ENCODE data around the gene FOXO4. TPM values are rescaled to one million over a fixed set of nuclear protein-coding genes. Genes with fewer than 3 reads are reported as not detected.

FOXO4 gene
- total RNA-seq, 1 experiment from 2014 or later = 22.0 TPM

GRCh38 chrX:71082822-71083221 lies 12.8 kb upstream of the FOXO4 start:
- POLR2A ChIA-PET (ENCODE audit: unreplicated experiment) = no interaction called here
- no TSS peak for BruUV-seq (replicated peaks)
- no peak overlapping the region for H2AFZ ChIP-seq

GRCh38 chrX:71085900-71086299 lies 9.8 kb upstream of the FOXO4 start:
- BruUV-seq (replicated peaks) = no TSS peak
- Histone ChIP-seq H3K27me3 (ENCODE audit: insufficient read depth, low read depth) (no peaks in the 10 kb centered on the region), H4K20me1 (ENCODE audit: insufficient read depth) (no peaks in the 10 kb centered on the region), H3K9me2 (ENCODE audit: insufficient read depth) (no peaks in the 10 kb centered on the region), H3F3A (ENCODE audit: insufficient read depth, low read depth) (peaks cover 11% of the 10 kb centered on the region), H3K36me3 (ENCODE audit: low read depth) (no peaks in the 10 kb centered on the region), H3K4me1 (replicated peaks; ENCODE audit: insufficient read depth) (peaks cover 16% of the 10 kb centered on the region), H3K9me3 (ENCODE audit: insufficient read depth, low read depth) (no peaks in the 10 kb centered on the region), H3K4me2 (no peak overlapping the region), H3K4me3 (no peak overlapping the region), H2AFZ (no peak overlapping the region), H3K27ac (no peak overlapping the region), H3K79me2 (ENCODE audit: low read depth) (no peaks in the 10 kb centered on the region)
- CTCF ChIA-PET = no interaction called here
- POLR2A ChIA-PET (ENCODE audit: unreplicated experiment) = no interaction called here
- no peak for DNase-seq
- intact Hi-C loops (cut with micrococcal nuclease; ENCODE audit: unreplicated experiment) = no loop called here
- TF ChIP-seq CTCF (conservative IDR thresholded peaks at IDR 0.05) = no peak
- no peak for TF ChIP-seq EZH2 (IDR thresholded peaks at IDR 0.05; ENCODE audit: low read depth)

More at GRCh38 chrX:71082822-71083221, 12.8 kb upstream of the FOXO4 start:
- CTCF ChIA-PET = no interaction called here
- Histone ChIP-seq H4K20me1 (ENCODE audit: insufficient read depth) (no peaks in the 10 kb centered on the region), H3K79me2 (ENCODE audit: low read depth) (no peaks in the 10 kb centered on the region), H3K4me1 (replicated peaks; ENCODE audit: insufficient read depth) (peaks cover 16% of the 10 kb centered on the region), H3K9me2 (ENCODE audit: insufficient read depth) (no peaks in the 10 kb centered on the region), H3K27ac (no peak overlapping the region), H3F3A (ENCODE audit: insufficient read depth, low read depth) (peaks cover 11% of the 10 kb centered on the region), H3K9me3 (ENCODE audit: insufficient read depth, low read depth) (no peaks in the 10 kb centered on the region), H3K27me3 (ENCODE audit: insufficient read depth, low read depth) (no peaks in the 10 kb centered on the region), H3K4me2 (no peak overlapping the region), H3K36me3 (ENCODE audit: low read depth) (no peaks in the 10 kb centered on the region), H3K4me3 (no peak overlapping the region)
- TF ChIP-seq EZH2 (IDR thresholded peaks at IDR 0.05; ENCODE audit: low read depth) (no peak), CTCF (conservative IDR thresholded peaks at IDR 0.05) (no peak)
- no peak for DNase-seq
- intact Hi-C loops (cut with micrococcal nuclease; ENCODE audit: unreplicated experiment) = no loop called here

- H4K20me1 ChIP-seq (ENCODE audit: insufficient read depth) = no peaks in the 10 kb centered on the region
- ChIA-PET POLR2A (ENCODE audit: unreplicated experiment) (no interaction called here), CTCF (interaction anchor here (0.6 kb wide), 1 partner anchor 91 kb away, joined by 6 read pairs; no protein-coding TSS in a partner anchor)
- H3K4me2 ChIP-seq = no peak overlapping the region
- H2AFZ ChIP-seq = no peak overlapping the region
- intact Hi-C loops (cut with micrococcal nuclease; ENCODE audit: unreplicated experiment) = no loop called here
- H3K27ac ChIP-seq = no peak overlapping the region
- H3K79me2 ChIP-seq (ENCODE audit: low read depth) = no peaks in the 10 kb centered on the region
- no peak for DNase-seq
- no peaks in the 10 kb centered on the region for H3K27me3 ChIP-seq (ENCODE audit: insufficient read depth, low read depth)
- H3K36me3 ChIP-seq (ENCODE audit: low read depth) = no peaks in the 10 kb centered on the region
- no peak overlapping the region for H3K4me3 ChIP-seq
- no peaks in the 10 kb centered on the region for H3K4me1 ChIP-seq (replicated peaks; ENCODE audit: insufficient read depth)
- no TSS peak for BruUV-seq (replicated peaks)
- TF ChIP-seq EZH2 (IDR thresholded peaks at IDR 0.05; ENCODE audit: low read depth) (no peak), CTCF (conservative IDR thresholded peaks at IDR 0.05) (no peak)
- no peaks in the 10 kb centered on the region for H3K9me3 ChIP-seq (ENCODE audit: insufficient read depth, low read depth)
- no peaks in the 10 kb centered on the region for H3K9me2 ChIP-seq (ENCODE audit: insufficient read depth)
- no peaks in the 10 kb centered on the region for H3F3A ChIP-seq (ENCODE audit: insufficient read depth, low read depth)
These were observed 4.4 kb upstream of the FOXO4 start for GRCh38 chrX:71091263-71091662.

Data from PC-9 (cell line).